RPMI7951 (cell line): ENCODE data around the gene SLX4IP. TPM values are rescaled to one million over a fixed set of nuclear protein-coding genes. Genes with fewer than 3 reads are reported as not detected.
A peak's percentile ranks its signal among the peaks of the same experiment; 100 is the strongest.
"Not testable (repeated sequence)": the region's sequence is repeated elsewhere in the genome, so short reads cannot be mapped to it uniquely, and the experiment has no call there.

Source experiments
- DNase-seq: peaks from one replicate; pipeline ENCODE4 v3.0.0-alpha.2; 2012; ENCODE audit warnings: low read depth
- total RNA-seq: library from RNA; depleted of rRNA; stranded (reverse); fragments of >200 nt; shearing (Covaris generic); gene quantifications from 2 replicates; pipeline ENCODE4 v1.2.3, GENCODE V29; 2014; rRNA removed

SLX4IP gene
- 3.7 and 4.7 TPM in 2 replicates for total RNA-seq

DNA sequence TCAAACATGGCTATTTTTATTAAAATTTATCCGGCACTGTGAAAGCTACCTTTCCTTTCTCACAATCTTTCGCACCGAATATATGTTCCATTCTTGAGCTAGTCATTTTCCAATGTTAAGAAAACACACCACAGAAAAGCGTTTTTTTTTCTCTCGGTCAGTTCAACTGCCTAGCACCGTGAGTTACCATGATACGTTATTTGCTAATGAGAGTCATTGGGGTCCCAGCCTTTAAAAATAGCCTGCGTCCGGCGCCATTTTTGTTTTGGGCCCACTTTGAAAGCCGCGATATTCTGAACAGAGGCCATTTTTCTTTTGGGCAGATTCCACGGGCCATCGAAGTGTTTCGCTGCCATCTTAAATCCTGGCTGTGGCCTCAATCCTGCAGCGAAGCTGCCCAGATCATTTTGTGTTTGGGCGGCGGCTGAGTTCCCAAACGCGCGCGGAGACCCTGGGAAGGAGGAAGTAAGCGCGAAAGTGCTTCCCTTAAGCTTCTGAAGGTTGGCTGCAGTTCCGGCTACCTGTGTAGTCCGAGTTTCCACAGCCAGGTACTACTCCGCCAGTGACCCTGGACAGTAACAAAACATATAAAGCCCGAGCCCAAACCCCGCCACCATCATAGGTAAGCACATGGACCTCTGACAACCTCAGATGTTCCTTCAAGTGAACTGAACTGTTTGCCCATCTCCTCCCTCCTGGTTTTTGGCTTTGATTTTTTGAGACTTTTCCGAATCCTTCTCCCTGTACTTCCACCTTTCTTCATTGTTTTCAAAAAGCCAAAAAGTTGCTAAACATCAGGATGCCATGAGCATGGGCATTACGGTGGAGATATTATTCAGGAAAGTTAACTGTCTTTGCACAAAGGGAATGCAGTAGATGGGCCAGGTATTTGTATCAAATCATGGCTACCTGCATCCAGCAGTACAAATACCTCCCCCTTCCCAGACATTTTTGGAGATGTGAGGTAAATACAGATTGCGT, at the start of gene SLX4IP:
Gene SLX4IP, plus strand, starts transcription at position 474 of the 981 bp plus-strand sequence. CDS start 22,900 bp downstream, outside the sequence.
- peak; percentile 97 for DNase-seq

GRCh38 chr20:10385850-10386544, 49.1 kb upstream of the SLX4IP start:
- DNase-seq, result no peak

GRCh38 chr20:10387686-10388085, 47.4 kb upstream of the SLX4IP start:
- DNase-seq, result no peak

DNA sequence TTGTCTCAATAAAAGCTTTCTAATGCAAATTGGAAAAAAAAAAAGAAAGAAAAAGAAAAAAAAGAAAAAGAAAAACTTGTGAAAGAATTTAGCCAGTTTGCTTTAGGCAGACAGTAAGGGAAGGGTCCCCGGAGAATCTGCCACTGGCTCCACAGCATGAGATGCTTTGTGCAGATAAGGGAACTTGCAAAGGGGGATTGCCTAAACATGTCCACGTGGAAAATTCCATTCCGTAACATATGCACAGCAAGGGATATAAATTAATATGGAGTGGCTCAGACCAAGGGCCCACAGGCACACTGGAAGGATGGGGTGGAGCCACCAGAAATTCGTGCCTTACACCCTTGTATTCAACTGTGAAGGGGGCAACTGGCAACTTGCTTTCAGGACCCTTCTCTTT, 46.5 kb upstream of the SLX4IP start:
- DNase-seq, result no peak

- no peak for DNase-seq
Measured at GRCh38 chr20:10390709-10391108, 44.4 kb upstream of the SLX4IP start.

DNA sequence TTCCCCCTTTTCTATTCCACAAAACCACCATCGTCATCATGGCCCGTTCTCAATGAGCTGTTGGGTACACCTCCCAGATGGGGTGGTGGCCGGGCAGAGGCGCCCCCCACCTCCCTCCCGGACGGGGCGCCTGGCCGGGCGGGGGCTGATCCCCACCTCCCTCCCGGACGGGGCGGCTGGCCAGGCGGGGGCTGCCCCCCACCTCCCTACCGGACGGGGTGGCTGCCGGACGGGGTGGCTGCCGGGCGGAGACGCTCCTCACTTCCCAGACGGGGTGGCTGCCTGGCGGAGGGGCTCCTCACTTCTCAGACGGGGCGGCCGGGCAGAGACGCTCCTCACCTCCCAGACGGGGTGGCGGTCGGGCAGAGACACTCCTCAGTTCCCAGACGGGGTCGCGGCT, 40.4 kb upstream of the SLX4IP start:
- not testable (repeated sequence) for DNase-seq

DNA sequence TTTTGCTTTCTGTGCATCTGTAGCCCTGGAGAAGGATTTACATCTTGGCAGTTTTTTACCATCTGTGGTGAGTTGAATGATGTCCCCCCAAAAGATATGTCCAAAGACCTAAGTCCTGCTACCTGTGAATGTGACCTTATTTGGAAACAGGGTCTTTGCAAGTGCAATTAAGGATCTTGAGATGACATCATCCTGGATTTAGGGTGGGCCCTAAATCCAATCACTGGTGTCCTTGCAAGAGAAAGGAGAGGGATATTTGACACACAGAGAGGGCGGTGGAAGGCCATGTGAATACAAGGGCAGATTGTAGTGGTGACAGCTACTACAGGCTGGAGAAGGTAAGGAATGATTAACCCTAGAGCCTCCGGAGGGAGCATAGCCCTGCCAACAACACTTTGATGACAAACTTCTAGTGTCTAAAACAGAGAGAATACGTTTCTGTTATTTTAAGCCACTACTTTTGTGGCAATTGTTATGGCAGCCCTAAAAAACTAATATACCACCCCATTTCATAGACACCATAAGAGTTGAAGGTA, 36.2 kb upstream of the SLX4IP start:
- DNase-seq, result no peak

GRCh38 chr20:10402938-10403608, 32.0 kb upstream of the SLX4IP start:
- no peak for DNase-seq

DNA sequence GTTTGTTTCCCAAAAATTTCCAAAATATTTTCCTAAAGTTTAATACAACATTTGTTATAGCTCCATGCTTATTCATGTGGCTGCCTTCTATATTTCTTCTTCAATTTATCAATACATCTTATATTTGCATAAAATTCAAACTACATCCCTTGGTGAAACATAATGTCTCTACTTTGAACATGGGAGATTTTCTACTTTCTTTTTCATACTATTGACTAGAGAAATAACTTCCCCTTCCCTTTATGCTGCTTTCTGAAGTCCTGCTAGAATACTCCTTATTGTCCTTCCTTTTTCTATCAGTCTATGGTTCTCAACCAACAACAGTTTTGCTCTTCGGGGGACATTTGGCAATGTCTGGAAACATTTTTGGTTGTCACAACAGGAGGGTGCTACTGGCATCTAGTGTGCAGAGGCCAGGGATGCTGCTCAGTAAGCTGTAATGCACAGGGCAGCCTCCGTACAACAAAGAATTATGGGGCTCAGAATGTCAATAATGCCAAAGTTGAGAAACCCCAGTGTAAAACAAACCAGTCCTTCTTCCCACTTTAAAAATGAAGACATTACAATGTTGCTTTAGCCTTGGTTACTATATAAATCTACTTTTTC, 31.0 kb upstream of the SLX4IP start:
- DNase-seq, result peak; percentile 19

DNA sequence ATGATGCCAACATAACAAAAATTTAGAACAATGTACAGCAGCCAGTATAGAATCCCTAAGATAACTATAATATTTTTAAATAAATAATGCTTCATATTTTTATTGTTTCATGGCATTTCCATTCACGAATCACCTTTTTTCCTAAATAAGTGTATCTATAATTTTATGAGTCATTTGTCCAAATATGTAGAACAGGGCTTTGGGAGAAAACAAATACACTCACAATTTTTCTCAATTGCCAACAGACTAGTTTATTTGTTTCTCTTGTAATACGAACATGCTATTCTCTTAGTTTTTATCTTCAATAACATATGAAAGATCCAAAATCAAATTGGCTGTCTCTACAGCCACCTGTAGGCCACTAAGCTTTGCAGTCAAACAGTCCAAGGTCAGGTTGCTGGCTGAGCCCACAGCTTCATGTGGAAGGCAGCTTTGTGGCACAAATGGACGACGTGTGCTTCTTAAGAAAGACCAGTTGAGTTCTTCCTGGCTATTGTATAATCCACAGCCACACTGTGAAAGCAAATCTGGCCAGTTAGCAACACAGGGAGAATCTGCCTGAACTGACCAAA, 30.1 kb upstream of the SLX4IP start:
- DNase-seq, result no peak

- DNase-seq, result no peak
Measured at GRCh38 chr20:10408108-10408813, 26.8 kb upstream of the SLX4IP start.

DNA sequence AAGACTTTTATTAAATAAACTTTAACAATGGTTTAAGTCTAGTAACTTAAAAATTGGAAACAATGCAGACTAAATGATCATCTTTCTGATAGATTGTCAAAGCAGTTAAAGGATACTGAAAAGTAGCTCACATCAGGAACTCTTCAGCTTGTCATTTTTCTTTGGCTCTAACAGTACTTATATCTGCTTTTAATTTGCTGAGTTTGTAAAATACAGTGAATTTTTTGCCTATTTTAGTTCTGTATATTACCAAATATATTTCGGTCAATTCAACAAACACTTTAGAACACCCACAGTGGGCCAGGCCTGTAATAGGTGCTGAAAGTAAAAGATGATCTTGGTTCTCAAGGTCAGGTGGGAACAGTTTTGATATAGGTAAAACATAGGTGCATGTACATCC, 23.4 kb upstream of the SLX4IP start:
- no peak for DNase-seq

DNA sequence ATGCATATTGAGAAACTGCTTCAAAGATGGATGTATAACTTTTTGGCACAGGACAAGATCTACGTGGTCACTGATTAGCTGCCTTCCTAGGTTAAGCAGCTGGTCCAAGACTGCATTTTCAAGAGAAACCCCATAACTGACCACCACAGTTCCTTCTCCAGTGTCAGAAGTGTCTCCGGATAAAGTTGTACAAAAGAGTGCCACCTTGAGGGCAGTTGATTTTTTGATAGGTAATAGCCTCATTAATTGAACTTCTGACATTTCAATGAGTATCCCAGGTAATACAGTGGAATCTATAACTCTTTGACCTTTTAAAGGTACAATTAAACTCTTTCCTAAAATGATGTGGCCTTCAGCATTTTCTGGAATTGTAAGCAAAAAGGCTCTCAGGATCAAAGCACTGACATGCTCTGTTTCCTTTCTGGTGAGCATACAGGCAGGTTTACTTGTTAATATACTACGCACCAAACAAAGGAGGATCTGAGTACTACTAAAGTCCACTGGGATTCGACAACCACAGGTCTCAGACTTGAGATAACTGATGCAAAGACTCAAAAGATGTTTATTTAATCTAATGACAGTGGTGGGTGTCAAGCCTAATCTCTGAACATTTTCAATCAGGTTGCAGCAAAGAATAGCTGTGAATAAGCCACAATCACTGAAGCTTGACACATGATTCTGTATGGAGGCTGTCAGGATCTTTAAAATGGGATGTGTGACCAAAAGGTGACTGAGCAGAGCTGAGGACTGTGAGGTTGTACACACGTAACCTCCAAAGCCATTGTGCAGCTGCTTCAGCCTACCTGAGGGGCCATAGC, 22.3 kb upstream of the SLX4IP start:
- peak; percentile 22 for DNase-seq

- peak; percentile 88 for DNase-seq
Measured at GRCh38 chr20:10415013-10415650, 20.0 kb upstream of the SLX4IP start.

GRCh38 chr20:10417218-10417617, 17.9 kb upstream of the SLX4IP start:
- not testable (repeated sequence) for DNase-seq

DNA sequence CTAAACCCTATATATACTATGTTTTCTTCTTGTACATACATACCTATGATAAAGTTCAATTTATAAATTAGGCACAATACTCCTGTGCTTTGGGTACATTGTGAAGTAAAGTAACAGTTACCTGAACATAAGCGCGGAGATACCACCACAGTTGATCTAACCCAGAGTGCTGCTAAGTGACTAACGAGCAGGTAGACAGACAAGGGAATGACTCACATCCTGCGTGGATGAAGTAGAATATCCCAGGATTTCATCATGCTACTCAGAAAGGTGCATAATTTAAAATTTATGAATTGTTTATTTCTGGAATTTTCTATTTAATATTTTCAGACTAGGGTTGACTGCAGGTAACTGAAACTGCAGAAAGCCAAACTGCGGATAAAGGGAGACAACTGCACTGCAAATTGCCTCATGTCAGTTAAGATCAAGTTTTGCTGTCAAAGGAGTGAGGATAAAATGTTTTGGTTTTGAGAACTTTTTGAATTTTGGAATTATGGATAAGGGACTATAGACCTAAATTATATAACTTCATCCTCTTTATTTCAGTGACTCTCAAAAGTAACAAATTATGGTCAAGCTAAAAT, 15.5 kb upstream of the SLX4IP start:
- peak; percentile 29 for DNase-seq

DNA sequence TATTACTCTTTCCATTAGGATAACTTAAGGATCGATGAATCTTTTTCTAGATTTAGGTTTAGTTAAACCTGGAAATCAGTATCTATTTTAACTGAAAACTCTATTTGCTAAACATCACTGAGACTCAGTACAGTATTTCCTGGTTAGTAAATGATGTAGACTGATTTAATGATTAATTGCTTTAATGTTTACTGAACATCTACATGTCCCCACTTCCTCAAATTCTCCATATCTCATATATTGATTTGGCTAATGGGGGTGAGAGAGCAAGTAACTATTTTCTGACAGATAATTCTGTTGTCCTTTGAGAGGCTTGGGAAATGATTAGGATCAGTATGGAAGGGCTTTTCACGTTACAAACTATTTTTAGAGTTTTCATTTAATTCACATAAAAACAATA, 11.4 kb upstream of the SLX4IP start:
- no peak for DNase-seq

DNA sequence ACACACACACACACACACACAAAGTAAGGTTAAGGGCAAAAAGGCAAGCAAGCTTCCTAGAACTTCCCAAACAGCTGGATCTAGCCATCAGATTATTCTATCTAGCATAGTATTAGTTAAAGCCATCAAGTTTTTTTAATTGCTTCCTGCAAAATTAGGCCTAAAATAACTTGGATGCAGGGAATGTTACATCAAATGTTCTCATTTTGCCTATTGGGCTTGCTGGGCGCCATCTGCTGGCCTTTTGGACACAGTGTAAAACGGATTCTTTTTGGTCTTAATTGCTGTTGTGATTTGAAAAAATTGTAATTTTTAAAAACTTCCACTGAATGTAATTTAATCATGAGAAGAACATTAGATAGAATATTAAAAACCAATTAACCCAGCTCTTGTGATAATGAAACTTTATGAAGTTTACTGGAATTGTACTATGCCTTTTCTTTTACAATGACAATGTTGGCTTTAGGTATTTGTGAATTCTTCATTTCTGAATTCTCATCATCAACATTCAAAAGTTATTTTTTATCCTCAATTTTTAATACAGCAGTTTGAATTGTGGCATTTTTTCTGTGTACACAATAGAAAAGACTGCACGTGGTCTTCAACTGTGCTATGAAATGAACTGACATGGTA, 7.9 kb upstream of the SLX4IP start:
- DNase-seq, result peak; percentile 77
